Activated T-cell treated with anti-CD3 and anti-CD28 coated beads, Interleukin-2, amount 50 U/mL, for 1 hour (primary cell): ENCODE measurements around the gene CEACAM7.
"Not testable (repeated sequence)": the region's sequence is repeated elsewhere in the genome, so short reads cannot be mapped to it uniquely, and the experiment has no call there.

ENCODE experiments used
- DNase-seq: peaks from one replicate; pipeline ENCODE4 v3.0.0-alpha.2; 2020

Gene CEACAM7

GRCh38 chr19:41688098-41688497, at the start of gene CEACAM7:
Gene CEACAM7 (minus strand): TSS chr19:41688270. CDS start chr19:41688165, 105 bp downstream.
- no peak for DNase-seq

DNA sequence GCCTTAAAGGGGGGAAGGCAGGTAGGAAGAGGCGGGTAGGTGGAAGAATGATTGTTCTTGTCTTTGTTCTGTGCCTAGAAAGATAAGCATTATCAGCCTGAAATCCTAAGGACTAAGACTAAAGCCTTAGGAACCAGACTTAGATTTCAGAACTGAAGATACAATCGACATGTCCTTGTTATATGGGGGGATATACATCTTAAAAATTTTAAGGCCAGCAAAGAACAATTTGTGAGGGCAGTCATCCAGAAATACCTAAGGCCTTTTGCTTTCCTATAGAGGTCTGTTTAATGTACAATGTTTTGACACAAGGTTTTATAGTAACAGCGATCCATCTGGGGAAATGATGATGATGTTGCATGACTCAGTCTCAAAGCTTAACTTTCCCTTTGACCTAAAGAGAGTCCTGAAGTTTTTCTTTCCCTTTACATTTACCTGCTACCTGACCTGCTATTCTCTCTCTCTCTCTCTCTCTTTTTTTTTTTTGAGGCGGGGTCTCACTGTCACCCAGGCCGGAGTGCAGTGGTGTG, 47.1 kb upstream of the CEACAM7 start:
- no peak for DNase-seq

GRCh38 chr19:41734585-41734984, 46.5 kb upstream of the CEACAM7 start:
- no peak for DNase-seq

DNA sequence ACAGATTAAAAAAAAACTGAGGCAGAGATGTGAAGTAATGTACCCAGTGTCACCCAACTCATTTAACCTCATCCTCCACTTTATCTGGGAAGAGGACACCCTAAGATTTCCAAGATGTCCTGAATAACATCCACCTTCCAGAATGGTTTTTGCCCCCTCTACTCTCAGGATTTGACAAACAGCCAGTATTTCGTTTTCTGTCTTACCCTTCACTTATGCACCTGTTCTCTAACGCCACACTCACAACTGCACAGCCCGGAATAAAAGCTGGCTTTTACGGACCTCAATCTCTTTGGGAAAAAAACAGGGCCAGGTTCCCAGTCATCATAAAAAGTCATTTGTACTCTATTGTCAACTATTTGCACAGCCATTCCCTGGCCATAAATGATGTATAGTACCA, 46.1 kb upstream of the CEACAM7 start:
- DNase-seq, result no peak

DNA sequence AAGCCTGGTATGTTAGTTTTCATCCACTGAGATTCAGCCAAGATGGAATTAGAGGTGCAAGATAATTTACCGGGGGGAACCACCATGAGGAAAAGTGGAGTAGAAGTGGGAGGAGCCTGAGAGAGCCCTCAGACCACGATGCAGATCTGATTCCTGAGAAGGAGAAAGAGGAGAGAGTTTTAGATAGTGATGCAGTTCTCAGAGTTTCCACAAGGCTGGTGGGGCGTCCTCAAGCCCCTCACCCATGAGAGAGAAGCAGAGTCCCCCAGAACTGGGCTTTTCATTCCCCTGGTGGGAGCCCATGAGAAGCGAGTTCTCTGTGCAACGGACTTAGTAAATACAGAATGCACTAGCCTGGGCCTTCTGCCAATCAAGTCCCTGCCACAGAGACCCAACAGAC, 38.4 kb upstream of the CEACAM7 start:
- DNase-seq, result no peak

DNA sequence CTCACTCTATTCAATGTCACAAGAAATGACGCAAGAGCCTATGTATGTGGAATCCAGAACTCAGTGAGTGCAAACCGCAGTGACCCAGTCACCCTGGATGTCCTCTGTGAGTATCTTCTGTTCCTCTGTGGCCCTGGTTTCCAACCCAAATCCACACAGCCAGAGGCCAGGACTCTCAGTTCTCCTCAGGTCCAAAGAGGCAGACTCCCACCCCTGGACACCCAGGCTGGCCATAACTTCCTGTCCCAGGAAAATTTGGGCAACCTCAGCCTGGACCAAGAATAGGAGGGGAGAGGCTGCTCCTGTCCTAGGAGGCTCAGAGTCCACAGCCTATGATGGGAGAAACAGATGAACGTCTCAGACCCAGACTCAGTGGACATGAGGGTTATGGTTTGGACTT, 32.0 kb upstream of the CEACAM7 start:
- DNase-seq, result no peak

DNA sequence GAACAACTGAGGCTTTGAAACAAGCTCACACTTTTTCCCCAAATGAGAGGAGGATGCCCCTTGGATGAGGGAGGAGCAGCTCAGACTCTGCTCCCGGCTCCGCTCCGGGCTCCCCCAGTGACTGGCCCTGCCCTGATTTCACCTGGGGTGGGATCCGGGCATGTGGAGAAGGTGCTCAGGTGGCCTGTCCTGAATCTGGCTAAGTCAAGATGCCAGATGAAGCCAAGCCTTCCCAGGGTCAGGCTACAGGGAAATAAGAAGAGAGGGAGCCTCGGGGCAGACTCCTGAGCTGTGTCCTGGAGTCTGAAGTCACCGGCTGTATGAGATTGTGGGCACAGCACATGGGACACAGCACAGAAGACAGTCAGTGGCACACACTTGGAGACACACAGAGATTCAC, 30.7 kb upstream of the CEACAM7 start:
- no peak for DNase-seq

GRCh38 chr19:41714598-41714997, 26.5 kb upstream of the CEACAM7 start:
- no peak for DNase-seq

GRCh38 chr19:41711376-41712261, 23.5 kb upstream of the CEACAM7 start:
- no peak for DNase-seq

DNA sequence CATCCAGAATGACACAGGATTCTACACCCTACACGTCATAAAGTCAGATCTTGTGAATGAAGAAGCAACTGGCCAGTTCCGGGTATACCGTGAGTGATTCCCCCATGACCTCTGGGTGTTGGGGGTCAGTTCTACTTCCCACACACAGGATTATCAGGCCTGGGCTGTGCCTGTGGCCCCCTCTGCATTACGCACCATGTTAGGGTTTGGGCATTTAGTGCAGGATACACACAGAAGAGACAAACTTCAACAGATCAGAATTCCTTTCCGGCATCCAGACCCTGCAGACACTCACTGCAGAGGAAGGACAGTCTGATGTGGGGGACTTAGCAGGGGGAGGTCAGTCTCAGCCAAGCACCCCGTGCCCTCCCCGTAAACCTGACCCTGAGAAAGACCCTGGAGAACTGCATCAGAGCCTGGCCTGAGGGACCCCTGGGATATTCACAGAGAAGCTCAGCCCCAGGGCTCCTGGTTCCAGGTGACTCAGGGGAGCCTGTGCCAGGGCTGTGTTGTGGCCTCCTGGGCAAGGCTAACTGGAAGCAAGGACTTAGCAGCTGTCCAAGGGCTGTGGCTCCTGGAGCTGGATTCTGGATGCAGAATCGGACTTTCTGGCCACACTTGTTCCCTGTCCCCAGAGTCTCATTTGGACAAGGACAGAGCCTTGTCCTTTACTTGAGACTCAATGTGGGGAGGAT, 22.0 kb upstream of the CEACAM7 start:
- DNase-seq, result no peak

DNA sequence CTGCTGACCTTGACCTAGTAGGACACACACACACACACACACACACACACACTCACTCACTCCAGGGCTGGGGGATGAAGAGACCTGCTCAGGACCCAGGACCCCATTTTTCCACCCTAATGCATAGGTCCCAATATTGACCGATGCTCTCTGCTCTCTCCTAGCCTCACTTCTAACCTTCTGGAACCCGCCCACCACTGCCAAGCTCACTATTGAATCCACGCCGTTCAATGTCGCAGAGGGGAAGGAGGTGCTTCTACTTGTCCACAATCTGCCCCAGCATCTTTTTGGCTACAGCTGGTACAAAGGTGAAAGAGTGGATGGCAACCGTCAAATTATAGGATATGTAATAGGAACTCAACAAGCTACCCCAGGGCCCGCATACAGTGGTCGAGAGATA, 21.4 kb upstream of the CEACAM7 start:
- DNase-seq, result not testable (repeated sequence)

DNA sequence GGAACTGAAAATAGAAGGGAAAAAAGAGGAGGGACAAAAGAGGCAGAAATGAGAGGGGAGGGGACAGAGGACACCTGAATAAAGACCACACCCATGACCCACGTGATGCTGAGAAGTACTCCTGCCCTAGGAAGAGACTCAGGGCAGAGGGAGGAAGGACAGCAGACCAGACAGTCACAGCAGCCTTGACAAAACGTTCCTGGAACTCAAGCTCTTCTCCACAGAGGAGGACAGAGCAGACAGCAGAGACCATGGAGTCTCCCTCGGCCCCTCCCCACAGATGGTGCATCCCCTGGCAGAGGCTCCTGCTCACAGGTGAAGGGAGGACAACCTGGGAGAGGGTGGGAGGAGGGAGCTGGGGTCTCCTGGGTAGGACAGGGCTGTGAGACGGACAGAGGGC, 20.4 kb upstream of the CEACAM7 start, which contains the start of gene CEACAM5:
Gene CEACAM5, plus strand, starts transcription at position 146 of the 400 bp plus-strand sequence. Its CDS starts 106 bp downstream, at position 252.
- no peak for DNase-seq

- no peak for DNase-seq
Observed at GRCh38 chr19:41707871-41708371, 19.9 kb upstream of the CEACAM7 start.

- no peak for DNase-seq
Observed at GRCh38 chr19:41707502-41707812, 19.4 kb upstream of the CEACAM7 start.

DNA sequence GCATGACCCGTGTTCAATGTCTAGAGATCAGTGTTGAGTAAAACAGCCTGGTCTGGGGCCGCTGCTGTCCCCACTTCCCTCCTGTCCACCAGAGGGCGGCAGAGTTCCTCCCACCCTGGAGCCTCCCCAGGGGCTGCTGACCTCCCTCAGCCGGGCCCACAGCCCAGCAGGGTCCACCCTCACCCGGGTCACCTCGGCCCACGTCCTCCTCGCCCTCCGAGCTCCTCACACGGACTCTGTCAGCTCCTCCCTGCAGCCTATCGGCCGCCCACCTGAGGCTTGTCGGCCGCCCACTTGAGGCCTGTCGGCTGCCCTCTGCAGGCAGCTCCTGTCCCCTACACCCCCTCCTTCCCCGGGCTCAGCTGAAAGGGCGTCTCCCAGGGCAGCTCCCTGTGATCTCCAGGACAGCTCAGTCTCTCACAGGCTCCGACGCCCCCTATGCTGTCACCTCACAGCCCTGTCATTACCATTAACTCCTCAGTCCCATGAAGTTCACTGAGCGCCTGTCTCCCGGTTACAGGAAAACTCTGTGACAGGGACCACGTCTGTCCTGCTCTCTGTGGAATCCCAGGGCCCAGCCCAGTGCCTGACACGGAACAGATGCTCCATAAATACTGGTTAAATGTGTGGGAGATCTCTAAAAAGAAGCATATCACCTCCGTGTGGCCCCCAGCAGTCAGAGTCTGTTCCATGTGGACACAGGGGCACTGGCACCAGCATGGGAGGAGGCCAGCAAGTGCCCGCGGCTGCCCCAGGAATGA, 18.9 kb upstream of the CEACAM7 start:
- peak; percentile 80 for DNase-seq

DNA sequence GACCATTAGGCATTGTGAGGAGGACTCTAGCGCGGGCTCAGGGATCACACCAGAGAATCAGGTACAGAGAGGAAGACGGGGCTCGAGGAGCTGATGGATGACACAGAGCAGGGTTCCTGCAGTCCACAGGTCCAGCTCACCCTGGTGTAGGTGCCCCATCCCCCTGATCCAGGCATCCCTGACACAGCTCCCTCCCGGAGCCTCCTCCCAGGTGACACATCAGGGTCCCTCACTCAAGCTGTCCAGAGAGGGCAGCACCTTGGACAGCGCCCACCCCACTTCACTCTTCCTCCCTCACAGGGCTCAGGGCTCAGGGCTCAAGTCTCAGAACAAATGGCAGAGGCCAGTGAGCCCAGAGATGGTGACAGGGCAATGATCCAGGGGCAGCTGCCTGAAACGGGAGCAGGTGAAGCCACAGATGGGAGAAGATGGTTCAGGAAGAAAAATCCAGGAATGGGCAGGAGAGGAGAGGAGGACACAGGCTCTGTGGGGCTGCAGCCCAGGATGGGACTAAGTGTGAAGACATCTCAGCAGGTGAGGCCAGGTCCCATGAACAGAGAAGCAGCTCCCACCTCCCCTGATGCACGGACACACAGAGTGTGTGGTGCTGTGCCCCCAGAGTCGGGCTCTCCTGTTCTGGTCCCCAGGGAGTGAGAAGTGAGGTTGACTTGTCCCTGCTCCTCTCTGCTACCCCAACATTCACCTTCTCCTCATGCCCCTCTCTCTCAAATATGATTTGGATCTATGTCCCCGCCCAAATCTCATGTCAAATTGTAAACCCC, 17.5 kb upstream of the CEACAM7 start:
- peak; percentile 38 for DNase-seq

DNA sequence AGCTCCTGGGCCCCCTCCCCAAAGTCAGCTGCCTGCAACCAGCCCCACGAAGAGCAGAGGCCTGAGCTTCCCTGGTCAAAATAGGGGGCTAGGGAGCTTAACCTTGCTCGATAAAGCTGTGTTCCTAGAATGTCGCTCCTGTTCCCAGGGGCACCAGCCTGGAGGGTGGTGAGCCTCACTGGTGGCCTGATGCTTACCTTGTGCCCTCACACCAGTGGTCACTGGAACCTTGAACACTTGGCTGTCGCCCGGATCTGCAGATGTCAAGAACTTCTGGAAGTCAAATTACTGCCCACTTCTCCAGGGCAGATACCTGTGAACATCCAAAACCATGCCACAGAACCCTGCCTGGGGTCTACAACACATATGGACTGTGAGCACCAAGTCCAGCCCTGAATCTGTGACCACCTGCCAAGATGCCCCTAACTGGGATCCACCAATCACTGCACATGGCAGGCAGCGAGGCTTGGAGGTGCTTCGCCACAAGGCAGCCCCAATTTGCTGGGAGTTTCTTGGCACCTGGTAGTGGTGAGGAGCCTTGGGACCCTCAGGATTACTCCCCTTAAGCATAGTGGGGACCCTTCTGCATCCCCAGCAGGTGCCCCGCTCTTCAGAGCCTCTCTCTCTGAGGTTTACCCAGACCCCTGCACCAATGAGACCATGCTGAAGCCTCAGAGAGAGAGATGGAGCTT, 15.7 kb upstream of the CEACAM7 start:
- no peak for DNase-seq

GRCh38 chr19:41702171-41702651, 14.1 kb upstream of the CEACAM7 start:
- DNase-seq, result no peak

DNA sequence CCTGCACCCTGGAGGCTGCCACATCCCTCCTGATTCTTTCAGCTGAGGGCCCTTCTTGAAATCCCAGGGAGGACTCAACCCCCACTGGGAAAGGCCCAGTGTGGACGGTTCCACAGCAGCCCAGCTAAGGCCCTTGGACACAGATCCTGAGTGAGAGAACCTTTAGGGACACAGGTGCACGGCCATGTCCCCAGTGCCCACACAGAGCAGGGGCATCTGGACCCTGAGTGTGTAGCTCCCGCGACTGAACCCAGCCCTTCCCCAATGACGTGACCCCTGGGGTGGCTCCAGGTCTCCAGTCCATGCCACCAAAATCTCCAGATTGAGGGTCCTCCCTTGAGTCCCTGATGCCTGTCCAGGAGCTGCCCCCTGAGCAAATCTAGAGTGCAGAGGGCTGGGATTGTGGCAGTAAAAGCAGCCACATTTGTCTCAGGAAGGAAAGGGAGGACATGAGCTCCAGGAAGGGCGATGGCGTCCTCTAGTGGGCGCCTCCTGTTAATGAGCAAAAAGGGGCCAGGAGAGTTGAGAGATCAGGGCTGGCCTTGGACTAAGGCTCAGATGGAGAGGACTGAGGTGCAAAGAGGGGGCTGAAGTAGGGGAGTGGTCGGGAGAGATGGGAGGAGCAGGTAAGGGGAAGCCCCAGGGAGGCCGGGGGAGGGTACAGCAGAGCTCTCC, 13.5 kb upstream of the CEACAM7 start:
- no peak for DNase-seq

DNA sequence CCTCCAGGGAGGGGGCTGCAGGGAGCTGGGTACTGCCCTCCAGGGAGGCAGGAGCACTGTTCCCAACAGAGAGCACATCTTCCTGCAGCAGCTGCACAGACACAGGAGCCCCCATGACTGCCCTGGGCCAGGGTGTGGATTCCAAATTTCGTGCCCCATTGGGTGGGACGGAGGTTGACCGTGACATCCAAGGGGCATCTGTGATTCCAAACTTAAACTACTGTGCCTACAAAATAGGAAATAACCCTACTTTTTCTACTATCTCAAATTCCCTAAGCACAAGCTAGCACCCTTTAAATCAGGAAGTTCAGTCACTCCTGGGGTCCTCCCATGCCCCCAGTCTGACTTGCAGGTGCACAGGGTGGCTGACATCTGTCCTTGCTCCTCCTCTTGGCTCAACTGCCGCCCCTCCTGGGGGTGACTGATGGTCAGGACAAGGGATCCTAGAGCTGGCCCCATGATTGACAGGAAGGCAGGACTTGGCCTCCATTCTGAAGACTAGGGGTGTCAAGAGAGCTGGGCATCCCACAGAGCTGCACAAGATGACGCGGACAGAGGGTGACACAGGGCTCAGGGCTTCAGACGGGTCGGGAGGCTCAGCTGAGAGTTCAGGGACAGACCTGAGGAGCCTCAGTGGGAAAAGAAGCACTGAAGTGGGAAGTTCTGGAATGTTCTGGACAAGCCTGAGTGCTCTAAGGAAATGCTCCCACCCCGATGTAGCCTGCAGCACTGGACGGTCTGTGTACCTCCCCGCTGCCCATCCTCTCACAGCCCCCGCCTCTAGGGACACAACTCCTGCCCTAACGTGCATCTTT, 12.5 kb upstream of the CEACAM7 start:
- no peak for DNase-seq
